NCI-H128 (cell line): ENCODE results near the gene PTPRCAP.
"Not testable (repeated sequence)": the region's sequence is repeated elsewhere in the genome, so short reads cannot be mapped to it uniquely, and the experiment has no call there.

Source experiments
- DNase-seq: peaks from one replicate; lab custom pipeline; 2025; ENCODE audit not compliant: unreplicated experiment; lab: John Stamatoyannopoulos, UW

PTPRCAP gene

DNA sequence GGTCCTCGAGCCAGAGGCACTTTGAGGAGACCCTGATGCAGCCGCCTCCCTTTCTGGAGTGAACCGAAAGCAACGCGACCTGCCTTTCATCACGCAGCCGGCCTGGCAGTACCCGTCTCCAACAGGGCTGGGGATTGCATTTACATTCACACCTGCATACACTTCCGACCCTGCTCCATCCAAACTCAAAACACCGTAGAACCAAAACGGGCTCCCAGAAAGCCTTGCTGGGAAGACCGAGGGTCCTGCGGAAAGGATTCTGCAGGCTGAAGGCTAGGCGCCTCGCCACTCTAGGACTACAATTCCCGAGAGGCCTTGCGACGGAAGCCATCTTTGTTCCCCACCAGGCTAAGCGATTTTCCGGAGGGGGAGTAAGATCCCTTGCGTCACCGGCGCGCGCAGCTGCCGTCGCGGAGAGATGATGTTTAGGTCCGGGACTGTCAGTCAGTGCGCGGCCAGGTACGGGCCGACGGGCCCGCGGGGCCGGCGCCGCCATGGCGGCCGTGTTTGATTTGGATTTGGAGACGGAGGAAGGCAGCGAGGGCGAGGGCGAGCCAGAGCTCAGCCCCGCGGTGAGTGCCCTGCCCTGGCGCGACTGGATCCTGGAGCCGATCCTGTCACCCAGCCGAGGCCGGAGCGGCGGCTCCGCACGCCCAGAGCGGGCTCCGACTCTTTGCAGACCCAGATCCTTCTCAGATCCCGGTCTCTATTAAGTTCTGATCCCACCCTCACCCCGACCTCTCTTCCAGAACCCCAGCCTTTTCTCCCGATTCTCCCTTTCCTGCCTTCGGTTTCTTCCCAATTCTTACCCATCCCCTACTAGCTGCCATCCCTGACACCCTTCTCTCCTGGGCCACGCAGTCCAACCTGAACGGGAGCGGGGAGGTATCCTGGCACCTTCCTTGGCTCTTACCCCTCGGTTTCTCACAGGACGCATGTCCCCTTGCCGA is 9.2 kb downstream of the PTPRCAP start, which contains the start of gene RPS6KB2:
Gene RPS6KB2 (plus strand): TSS at position 443 of the 950 bp plus-strand sequence. CDS start 52 bp downstream, at position 495.
- DNase-seq, result peak; percentile 92

DNA sequence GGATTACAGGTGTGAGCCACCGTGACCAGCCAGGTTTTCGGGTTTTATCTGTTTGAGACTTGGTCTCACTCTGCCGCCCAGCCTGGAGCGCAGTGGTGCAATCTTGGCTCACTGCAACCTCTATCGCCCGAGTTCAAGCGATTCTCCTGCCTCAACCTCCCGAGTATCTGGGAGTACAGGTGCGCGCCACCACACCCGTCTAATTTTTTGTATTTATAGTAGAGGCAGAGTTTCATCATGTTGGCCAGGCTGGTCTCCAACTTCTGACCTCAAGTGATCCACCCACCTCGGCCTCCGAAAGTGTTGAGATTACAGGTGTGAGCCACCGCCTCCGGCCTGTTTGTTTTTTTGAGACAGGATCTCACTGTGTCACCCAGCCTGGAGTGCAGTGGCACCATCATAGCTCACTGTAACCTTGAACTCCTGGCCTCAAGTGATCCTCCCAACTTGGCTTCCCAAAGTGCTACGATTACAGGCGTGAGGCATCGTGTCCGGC is 10.1 kb downstream of the PTPRCAP start:
- DNase-seq, result not testable (repeated sequence)

DNA sequence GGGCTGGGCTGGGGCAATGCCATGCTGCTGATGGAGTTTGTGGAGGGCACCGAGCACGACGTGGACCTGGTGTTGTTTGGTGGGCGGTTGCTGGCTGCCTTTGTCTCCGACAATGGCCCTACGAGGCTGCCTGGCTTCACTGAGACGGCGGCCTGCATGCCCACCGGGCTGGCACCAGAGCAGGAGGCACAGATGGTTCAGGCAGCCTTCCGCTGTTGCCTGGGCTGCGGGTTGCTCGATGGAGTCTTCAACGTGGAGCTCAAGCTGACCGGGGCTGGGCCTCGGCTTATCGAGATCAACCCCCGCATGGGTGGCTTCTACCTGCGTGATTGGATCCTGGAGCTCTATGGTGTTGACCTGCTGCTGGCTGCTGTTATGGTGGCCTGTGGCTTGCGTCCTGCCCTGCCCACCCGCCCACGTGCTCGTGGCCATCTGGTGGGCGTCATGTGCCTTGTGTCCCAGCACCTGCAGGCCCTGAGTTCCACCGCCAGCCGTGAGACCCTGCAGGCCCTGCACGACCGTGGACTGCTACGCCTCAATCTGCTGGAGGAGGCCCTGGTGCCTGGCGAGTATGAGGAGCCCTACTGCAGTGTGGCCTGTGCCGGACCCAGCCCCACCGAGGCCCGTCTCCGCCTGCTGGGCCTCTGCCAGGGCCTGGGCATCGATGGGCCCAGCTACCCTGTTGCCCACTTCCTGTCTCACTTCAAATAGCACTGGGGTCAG is 13.4 kb downstream of the PTPRCAP start:
- DNase-seq, result no peak

DNA sequence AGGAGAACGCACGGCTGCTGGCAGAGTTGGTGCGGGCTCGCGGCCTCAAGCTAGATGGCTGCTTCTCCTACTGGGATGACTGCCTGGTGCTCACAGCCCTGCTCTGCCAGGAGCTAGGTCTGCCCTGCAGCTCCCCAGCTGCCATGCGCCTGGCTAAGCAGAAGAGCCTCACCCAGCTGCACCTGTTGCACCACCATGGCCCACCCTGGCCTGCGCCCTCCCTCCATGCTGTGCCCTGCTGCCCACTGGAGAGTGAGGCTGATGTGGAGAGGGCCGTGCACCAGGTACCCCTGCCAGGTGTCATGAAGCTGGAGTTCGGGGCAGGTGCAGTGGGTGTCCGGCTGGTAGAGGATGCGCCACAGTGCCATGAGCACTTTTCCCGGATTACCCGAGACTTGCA is 14.0 kb downstream of the PTPRCAP start:
- DNase-seq, result no peak

DNA sequence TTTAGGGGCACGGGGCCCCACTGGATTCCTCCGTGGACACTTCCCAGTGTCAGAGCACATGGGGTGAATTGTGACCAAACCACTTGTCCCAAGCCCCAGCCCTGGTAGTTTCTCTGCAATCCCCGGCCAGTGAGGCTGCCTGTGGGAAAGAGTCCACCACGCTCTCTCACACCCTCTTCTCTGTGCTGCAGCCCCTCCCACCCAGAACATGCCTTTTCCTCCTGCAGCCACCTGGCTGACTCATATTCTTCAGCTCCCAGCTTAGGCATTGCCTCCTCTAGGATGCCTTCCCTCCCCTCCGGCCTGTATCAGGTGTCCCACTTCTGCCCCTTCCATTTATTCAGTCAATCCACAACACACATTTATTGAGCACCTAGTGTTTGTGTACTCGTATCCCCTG is 14.6 kb downstream of the PTPRCAP start:
- DNase-seq, result no peak

DNA sequence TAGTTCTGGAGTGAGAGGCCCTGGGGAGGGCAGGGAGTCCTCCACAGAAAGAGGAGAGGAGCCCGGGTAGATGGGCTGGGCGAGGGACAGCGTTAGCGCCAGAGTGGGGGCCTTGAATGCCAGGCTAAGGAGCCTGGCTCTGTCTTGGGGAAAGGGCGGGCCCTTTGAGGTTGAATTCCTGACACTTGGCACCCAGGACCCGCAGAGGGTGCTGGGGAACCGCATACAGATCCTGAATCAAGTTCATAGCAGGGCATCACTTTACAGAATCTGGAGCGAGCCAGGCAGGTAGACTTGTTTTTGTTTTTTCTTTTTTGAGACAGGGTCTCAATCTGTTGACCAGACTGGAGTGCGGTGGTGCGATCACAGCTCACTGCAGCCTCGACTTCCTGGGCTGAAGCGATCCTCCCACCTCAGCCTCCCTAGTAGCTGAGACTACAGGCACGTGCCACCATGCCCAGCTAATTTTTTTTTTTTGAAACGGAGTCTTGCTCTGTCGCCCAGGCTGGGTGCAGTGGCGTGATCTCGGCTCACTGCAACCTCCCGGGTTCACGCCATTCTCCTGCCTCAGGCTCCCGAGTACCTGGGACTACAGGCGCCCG is 16.0 kb downstream of the PTPRCAP start:
- DNase-seq, result no peak

DNA sequence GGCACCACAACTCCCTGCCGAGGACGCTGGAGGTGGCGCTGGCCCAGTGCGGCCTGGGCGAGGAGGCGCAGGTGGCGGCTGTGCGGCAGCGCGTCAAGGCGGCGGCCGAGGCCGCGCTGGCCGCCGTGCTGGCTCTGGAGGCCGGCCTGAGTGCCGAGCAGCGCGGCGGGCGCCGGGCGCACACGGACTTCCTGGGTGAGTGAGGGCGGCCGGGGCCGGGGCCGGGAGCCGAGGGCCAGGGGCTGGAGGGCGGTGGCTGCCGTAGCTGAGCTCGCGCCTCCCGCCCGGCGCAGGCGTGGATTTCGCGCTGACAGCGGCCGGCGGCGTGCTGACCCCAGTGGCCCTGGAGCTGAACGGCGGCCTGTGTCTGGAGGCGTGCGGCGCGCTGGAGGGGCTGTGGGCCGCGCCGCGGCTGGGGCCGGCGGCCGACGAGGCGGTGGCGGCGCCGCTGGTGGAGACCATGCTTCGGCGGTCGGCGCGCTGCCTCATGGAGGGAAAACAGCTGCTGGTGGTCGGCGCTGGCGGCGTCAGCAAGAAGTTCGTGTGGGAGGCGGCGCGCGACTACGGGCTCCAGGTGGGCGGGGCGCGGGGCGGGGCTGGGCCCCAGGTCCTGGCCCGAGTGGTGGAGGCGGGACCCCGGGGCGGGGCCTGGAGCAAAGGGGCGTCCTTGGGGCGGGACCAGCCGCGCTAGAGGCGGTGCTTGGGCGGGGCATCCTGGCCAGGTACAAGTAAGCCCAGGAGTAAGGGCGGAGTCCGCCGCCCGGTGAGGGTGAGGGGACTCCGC is 16.6 kb downstream of the PTPRCAP start:
- DNase-seq, result peak; percentile 75

DNA sequence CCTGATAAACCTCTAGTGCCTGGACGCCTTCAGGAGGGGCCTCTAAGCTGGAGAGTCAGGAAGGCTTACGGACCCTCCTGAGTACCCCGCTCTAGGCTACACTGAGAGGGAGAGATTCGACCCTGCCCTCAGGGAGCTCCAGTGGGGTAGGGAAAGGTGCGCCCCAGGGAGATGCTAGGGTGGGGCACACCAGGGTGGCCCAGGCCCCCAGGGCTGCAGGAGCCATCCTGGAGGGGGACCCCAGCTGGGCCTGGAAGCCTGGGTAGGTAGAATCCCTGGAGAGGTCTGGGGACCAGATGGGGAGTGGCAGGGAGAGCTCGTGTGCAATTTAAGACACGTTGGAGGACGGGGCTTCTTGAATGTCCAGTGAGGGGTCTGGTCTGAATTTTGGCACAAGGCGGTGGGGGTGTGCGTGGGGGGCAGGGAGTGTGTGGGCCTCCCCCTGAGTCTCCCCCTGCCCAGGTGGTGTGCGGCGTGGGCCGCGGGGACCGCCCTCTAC is 17.3 kb downstream of the PTPRCAP start:
- DNase-seq, result no peak

DNA sequence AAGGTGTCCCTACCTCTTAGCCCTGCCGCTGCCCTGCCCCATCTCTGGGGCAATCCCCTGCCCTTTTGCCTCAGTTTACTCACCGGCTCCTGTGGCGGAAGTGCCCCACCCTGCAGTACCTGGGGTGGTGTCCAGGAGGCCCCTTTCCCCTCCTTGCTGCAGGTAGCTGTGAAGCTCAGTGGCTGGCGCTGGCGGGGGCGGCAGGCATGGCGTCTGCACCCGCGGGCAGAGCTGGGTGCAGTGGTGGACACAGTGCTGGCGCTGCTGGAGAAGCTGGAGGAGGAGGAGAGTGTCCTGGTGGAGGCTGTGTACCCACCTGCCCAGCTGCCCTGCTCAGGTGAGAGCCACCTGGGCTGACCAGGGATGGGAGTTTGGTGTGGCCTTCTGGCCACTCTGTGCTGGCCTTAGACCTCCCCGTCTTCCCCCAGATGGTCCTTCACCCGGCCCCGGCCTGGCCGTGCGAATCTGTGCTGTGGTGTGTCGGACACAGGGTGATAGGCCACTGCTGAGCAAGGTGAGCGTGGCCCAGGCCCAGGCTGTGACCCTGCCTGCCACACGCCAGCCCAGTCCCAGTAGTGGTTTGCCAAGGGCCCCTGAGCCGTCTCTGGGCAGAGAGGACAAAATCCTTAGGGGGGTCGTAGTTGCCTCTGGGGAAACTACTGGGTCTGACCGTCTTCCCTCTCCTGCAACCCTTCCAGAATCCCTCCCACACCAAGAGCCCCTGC is 18.0 kb downstream of the PTPRCAP start:
- DNase-seq, result no peak

GRCh38 chr11:67418476-67419281 is 18.8 kb downstream of the PTPRCAP start:
- no peak for DNase-seq

GRCh38 chr11:67417425-67417824 is 20.1 kb downstream of the PTPRCAP start:
- DNase-seq, result no peak

DNA sequence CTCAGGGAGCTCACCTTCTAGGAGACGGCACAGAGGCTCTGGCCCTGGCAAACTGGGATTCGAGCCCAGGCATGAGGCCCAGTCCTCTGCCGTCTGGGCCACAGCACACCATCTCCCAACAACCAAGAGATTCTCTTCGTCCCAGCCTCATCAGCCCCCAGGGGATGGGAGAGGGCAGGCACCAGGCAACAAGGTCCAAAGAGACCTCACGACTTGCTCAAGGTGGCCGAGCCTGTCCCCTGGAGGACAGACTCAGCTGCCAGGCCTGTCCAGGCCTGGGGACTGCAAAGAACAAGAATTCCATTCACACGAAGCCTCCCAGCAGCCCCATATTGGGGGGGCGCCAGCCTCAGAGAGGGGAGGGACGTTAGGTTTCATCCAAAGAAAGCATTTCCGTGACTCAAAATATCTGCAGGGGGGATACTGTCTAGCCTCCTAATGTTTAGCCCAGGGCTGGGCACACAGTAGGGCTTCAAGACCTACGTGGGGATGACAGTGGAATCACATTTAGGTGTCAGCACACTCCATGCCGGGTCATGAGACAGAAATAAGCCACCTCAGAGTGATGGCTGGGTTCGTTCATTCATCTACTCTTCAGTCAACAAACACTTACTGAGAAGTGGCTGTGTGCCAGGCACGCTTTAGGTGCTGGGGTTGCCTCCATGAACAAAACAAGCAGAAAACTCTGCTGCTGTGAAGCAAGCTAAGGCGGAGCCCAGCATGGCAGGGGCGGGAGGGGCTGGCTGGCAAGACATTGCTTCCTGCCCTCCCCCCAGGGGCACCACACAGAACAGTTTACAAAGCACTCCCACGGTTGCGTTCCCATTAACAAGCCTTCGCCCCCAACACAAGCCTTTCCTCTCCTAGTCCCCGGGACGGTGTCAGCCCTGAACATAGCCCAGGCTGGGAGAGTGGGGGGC is 20.8 kb downstream of the PTPRCAP start:
- no peak for DNase-seq

DNA sequence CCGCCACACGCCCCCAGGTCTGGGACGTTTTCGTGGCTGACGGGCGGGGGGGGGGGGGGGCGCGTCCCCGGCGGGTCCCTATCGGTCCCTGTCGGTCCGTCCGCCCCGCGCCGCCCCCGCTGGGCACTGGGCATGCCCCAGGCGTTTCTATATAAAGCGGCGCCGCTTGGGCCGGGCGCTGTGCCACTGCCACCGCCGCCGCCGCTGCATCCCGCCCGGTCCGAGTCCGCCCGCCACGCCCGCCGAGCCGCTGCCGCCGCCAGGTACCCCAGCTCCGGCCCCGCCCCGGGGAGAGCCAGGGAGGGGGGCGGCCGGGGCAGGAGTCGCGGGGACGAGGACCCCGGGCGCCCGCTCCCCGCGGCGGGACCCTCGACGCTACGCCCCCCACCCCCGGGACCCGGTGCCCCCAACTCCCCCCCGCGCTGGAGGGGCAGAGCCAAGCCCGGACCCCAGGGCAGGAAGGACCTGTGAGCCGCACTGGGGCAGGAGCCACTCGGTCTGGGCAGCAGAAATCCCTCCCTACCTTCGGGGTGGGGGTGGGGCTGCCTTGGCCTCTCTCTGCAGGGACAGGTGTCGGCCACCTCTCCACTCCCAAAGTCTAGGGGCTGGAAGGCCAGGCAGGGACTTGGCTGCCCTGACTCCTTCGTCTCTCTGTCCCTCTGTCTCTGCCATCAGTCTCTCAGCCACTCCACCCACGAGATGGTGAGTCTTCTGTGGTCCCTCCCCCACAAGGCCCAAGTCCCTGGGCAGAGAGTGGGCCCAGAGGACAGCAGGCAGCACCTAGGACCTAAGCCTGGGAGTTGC is 21.8 kb downstream of the PTPRCAP start, which contains the start of gene CARNS1:
Gene CARNS1 (plus strand): TSS at position 178 of the 804 bp plus-strand sequence. CDS start 522 bp downstream, at position 700.
- DNase-seq, result no peak

- DNase-seq, result no peak
These were observed 24.1 kb downstream of the PTPRCAP start for GRCh38 chr11:67413266-67413849.

DNA sequence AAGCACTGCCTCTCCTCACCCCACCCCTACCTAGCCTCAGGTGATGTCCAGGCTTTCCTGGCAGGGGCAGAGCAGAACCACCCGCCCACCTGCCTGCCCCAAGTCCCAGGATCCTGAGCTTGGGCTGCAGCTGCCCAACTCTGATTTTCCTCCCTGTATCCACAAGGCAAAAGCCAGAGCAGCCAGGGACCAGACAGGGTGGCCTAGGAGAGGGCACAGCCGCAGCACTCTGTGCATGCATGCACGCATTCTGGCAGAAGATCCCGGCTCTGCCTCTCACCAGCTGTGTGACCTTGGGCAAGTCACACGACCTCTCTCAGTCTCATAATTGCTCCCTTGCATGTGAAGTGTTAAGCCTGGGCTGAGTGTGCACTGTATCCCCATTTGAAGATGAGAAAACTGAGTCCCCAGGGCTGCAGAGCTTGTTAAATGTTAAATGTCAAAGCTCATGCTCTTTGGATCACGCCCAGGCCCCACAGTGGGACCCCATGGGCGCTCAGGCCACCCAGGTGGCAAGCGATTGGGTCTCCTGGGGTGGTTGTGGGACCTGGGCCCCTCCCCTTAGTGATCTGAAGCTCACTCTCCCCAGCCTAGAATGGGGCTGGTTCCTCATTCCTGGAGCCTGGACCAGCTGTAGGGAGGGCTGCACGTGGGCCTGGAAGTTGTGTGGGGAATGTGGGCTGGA is 24.8 kb downstream of the PTPRCAP start:
- DNase-seq, result no peak

GRCh38 chr11:67411785-67412152 is 25.7 kb downstream of the PTPRCAP start:
- no peak for DNase-seq
